K562 (cell line): Measurements from ENCODE around the gene DUSP28.
"Not testable (repeated sequence)": the region's sequence is repeated elsewhere in the genome, so short reads cannot be mapped to it uniquely, and the experiment has no call there.

ENCODE experiments used
- CTCF ChIP-seq, 3 experiments: IDR thresholded peaks in 2 of 3; conservative IDR thresholded peaks in 1 of 3; 2 replicates each; pipeline ENCODE4 v1.5.1; 2011 to 2012; ENCODE audit warnings: low read length in 3 of 3, mild to moderate bottlenecking in 3 of 3, control low read depth in 2 of 3, improper control_type of control experiment in 1 of 3, inconsistent platforms in 1 of 3, low read depth in 1 of 3, mixed read lengths in 1 of 3, moderate library complexity in 1 of 3; ENCODE audit not compliant: insufficient read depth in 2 of 3
- EGR1 ChIP-seq: fragments of 450-650 bp; conservative IDR thresholded peaks from 2 replicates; pipeline ENCODE4 v1.6.1; 2017; ENCODE audit warnings: mild to moderate bottlenecking
- EP400 ChIP-seq: fragments of 450-650 bp; IDR thresholded peaks from 2 replicates; pipeline ENCODE4 v1.6.1; 2017; ENCODE audit warnings: antibody characterized with exemption, mild to moderate bottlenecking, moderate library complexity
- EZH2 ChIP-seq: IDR thresholded peaks from 2 replicates; pipeline ENCODE4 v1.6.1; 2012; ENCODE audit warnings: low read depth, mild to moderate bottlenecking, inconsistent platforms, low read length, borderline replicate concordance
- FOXA1 ChIP-seq: fragments of 450-650 bp; IDR thresholded peaks from 2 replicates; pipeline ENCODE4 v1.6.1; 2016; ENCODE audit warnings: mild to moderate bottlenecking, borderline replicate concordance
- GABPB1 ChIP-seq: sonication (generic); formaldehyde crosslinking; IDR thresholded peaks from 2 replicates; pipeline ENCODE4 v1.8.0; 2022; ENCODE audit warnings: mild to moderate bottlenecking, missing genetic modification reagents
- NR1H2 ChIP-seq: sonication (generic); formaldehyde crosslinking; IDR thresholded peaks from 2 replicates; pipeline ENCODE4 v1.4.0; 2020; ENCODE audit warnings: mild to moderate bottlenecking, missing genetic modification reagents
- TF ChIP-seq, protein P1 (sequence below): fragments of 250-450 bp; sonication (Bioruptor Pico); IDR thresholded peaks from 2 replicates; pipeline ENCODE4 v1.8.0; 2022; ENCODE audit warnings: moderate library complexity, mild to moderate bottlenecking, inconsistent platforms
- TF ChIP-seq, protein P2 (sequence below), 2 experiments: fragments of 450-650 bp; conservative IDR thresholded peaks; 2 replicates each; pipeline ENCODE4 v1.6.1; 2017; ENCODE audit warnings: mild to moderate bottlenecking in 2 of 2, moderate library complexity in 2 of 2

DNA sequence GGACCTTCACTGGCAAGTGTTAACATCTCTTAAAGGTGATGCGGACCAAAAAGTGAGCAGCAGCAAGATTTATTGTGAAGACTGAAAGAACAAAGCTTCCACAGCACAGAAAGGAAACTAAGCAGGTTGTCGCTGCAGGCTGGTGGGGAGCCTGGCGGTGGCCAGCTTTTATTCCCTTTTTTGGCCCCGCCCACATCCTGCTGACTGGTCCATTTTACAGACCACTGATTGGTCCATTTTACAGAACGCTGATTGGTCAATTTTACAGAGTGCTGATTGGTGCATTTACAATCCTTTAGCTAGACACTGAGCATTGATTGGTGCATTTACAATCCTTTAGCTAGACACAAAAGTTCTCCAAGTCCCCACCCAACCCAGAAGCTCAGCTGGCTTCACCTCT lies 38.3 kb upstream of the DUSP28 start:
- not testable (repeated sequence) for TF ChIP-seq EGR1; CTCF (IDR thresholded peaks at IDR 0.05 in 2 of 3, conservative IDR thresholded peaks at IDR 0.05 in 1 of 3; ENCODE audit: insufficient read depth in 2 of 3, low read depth in 1 of 3, low read length in 3 of 3); GABPB1 (CRISPR knock-in tag); EP400; FOXA1; EZH2; NR1H2 (CRISPR knock-in tag)
- TF ChIP-seq, protein P1, sequence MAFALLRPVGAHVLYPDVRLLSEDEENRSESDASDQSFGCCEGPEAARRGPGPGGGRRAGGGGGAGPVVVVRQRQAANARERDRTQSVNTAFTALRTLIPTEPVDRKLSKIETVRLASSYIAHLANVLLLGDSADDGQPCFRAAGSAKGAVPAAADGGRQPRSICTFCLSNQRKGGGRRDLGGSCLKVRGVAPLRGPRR, result not testable (repeated sequence)
- TF ChIP-seq, protein P2, sequence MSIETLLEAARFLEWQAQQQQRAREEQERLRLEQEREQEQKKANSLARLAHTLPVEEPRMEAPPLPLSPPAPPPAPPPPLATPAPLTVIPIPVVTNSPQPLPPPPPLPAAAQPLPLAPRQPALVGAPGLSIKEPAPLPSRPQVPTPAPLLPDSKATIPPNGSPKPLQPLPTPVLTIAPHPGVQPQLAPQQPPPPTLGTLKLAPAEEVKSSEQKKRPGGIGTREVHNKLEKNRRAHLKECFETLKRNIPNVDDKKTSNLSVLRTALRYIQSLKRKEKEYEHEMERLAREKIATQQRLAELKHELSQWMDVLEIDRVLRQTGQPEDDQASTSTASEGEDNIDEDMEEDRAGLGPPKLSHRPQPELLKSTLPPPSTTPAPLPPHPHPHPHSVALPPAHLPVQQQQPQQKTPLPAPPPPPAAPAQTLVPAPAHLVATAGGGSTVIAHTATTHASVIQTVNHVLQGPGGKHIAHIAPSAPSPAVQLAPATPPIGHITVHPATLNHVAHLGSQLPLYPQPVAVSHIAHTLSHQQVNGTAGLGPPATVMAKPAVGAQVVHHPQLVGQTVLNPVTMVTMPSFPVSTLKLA (conservative IDR thresholded peaks at IDR 0.05), result not testable (repeated sequence)
